ENCODE measurements around the gene SYNGR2.

SYNGR2 gene

DNA sequence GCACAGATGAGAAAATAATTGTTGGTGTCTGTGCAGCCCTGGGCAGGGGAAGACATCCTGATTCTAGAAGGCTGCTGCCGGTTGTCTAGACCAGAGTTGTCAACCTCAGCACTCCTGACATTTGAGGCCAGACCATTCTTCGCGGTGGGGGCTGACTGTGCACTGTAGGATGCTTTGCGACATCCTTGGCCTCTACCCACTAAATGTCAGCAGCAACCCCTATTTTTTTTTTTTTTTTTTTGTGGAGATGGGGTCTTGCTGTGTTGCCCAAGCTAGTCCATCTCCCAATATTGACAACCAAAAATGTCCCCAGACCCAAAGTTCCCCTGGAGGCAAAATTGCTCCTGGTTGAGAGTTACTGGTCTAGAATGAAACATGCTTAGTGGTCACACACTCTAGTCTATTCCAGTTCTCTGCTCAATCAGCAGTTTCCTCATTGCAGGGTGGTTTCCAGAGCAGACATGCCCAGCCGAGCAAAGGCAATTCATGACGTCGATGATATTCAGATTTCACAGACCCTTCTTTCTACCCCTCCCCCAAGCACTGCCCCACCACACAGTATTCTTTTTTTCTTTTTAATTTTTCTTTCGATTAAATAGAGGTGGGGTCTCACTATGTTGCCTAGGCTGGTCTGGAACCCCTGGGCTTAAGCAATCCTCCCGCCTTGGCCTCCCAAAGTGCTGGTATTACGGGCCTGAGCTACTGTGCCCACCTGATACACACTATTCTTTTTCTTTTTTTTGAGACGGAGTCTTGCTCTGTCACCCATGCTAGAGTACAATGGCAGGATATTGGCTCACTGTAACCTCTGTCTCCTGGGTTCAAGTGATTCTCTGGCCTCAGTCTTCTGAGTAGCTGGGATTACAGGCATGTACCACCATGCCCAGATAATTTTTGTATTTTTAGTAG, 13.2 kb upstream of the SYNGR2 start:
- CTCF ChIA-PET = interaction anchor here (1.5 kb wide), 1 partner anchor 18 kb away, joined by 3 read pairs; no protein-coding TSS in a partner anchor
- POLR2A ChIA-PET = interaction anchor here (0.6 kb wide), 1 partner anchor 24 kb away, joined by 6 read pairs; the partner anchor contains the start of gene TMC8
- TF ChIP-seq, protein P1, sequence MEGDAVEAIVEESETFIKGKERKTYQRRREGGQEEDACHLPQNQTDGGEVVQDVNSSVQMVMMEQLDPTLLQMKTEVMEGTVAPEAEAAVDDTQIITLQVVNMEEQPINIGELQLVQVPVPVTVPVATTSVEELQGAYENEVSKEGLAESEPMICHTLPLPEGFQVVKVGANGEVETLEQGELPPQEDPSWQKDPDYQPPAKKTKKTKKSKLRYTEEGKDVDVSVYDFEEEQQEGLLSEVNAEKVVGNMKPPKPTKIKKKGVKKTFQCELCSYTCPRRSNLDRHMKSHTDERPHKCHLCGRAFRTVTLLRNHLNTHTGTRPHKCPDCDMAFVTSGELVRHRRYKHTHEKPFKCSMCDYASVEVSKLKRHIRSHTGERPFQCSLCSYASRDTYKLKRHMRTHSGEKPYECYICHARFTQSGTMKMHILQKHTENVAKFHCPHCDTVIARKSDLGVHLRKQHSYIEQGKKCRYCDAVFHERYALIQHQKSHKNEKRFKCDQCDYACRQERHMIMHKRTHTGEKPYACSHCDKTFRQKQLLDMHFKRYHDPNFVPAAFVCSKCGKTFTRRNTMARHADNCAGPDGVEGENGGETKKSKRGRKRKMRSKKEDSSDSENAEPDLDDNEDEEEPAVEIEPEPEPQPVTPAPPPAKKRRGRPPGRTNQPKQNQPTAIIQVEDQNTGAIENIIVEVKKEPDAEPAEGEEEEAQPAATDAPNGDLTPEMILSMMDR (IDR thresholded peaks at IDR 0.05; ENCODE audit: control extremely low read depth, extremely low read depth, low read depth, missing control alignments) = no peak
- DNase-seq (ENCODE audit: extremely low spot score) = peak; percentile 72

DNA sequence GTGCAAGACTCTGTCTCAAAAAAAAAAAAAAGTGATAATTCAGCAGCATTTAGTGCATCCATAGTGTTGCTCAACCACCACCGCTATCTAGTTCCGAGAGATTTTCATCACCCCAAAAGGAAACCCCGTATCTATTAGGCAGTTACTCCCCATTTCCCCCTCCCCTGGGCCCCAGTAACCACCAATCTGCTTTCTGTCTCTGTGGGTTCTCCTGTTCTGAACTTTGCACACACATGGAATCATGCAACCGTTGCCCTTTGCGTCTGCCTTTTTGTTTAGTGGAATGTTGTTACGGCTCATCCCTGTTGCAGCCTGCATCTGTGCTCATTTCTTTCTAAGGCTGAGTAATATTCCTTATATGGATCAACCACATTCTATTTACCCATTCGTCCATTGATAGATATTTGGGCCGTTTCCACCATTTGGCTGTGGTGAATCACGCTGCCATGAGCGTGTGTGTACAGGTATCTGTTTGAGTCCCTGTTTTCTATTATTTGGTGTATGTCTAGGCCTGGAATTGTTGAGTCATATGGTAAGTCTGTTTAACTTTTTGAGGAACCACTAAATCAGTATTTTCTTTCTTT, 8.7 kb upstream of the SYNGR2 start:
- TF ChIP-seq, protein P1 (IDR thresholded peaks at IDR 0.05; ENCODE audit: control extremely low read depth, extremely low read depth, low read depth, missing control alignments) = no peak
- ChIA-PET CTCF (interaction anchor here (0.8 to 5.6 kb wide), 4 partner anchors 16 to 29 kb away, joined by 3 to 30 read pairs (median 6); partner anchors contain the start of gene TMC8), POLR2A (interaction anchor here (0.6 kb wide), 1 partner anchor 10 kb away, joined by 3 read pairs; no protein-coding TSS in a partner anchor)
- DNase-seq (ENCODE audit: extremely low spot score) = no peak

DNA sequence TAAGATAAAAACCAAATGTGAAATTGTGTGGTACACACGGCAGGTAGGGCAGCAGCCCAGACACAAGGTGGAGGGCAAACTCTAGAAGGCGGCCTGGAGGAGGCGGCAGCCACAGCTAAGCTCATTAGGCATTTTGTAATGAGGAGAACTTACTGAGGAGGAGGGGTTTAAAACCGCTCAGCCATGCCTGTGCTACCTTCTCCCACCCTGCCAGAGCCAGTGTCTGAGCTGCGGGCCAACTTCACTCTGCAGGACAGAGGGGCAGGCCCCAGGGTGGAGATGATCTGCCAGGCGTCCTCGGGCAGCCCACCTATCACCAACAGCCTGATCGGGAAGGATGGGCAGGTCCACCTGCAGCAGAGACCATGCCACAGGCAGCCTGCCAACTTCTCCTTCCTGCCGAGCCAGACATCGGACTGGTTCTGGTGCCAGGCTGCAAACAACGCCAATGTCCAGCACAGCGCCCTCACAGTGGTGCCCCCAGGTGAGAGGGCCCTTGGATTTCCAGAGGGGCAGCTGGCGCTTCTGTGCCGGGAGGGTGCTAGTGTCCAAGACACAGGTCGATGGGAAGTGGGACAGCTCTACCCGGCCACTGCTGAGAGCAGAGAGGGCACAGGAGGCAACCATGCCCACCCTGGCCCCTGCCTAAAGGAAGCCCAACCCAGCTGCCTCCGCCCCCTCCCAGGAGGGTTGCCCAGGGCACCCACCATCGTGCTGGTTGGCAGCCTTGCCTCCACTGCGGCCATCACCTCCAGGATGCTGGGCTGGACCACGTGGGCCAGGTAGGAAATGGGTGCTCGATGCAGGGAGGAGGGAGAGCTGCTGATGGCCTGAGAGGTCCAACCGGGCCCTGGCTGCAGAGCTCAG, 4.3 kb upstream of the SYNGR2 start:
- DNase-seq (ENCODE audit: extremely low spot score) = no peak
- ChIA-PET CTCF (interaction anchor here (1.0 to 5.6 kb wide), 5 partner anchors 9 to 29 kb away, joined by 3 to 30 read pairs (median 4); no protein-coding TSS in a partner anchor), POLR2A (no interaction called here)
- TF ChIP-seq, protein P1 (IDR thresholded peaks at IDR 0.05; ENCODE audit: control extremely low read depth, extremely low read depth, low read depth, missing control alignments) = no peak

DNA sequence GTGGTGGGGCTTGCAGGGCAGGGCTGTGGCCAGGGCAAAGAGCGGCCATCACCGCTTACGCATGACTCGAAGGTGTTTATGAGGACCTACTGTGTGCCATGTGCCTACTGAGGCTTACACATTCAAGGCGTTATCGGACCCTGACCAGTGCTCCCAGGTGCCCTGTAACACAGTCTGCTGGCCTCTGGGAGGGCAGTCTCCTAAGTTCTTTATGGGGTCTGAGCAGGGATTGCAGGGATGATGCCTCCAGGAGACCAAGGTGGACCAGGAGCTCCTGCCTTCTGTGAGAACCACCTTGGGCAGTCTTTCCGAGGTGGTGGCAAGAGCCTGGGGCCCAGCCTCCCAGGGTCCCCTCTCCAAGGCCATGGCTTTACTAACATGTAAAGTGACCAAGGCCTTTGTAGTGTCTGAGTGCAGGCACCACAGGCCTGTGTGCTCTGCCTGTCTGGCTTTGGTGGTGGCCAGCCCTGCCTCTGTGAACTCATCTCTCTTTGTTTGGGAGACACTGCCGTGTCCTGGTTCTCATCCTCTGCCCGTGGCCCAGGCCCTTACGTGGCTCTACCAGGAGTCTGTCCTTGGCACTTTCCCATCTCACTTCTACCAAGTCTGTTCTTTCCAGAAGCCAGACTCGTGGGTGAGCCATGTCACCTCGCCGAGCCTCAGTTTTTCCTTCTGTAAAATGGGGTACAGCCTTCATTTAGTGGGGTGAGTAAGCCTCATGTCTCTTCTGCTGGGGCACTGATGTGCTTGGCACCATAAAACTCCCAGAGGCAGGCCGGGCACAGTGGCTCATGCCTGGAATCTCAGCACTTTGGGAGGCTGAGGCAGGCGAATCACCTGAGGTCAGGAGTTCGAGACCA, 3.4 kb upstream of the SYNGR2 start:
- CTCF ChIA-PET = interaction anchor here (1.2 to 5.6 kb wide), 4 partner anchors 8 to 30 kb away, joined by 3 to 30 read pairs (median 7); no protein-coding TSS in a partner anchor
- no peak for DNase-seq (ENCODE audit: extremely low spot score)
- POLR2A ChIA-PET = no interaction called here
- TF ChIP-seq, protein P1 (IDR thresholded peaks at IDR 0.05; ENCODE audit: control extremely low read depth, extremely low read depth, low read depth, missing control alignments) = no peak

DNA sequence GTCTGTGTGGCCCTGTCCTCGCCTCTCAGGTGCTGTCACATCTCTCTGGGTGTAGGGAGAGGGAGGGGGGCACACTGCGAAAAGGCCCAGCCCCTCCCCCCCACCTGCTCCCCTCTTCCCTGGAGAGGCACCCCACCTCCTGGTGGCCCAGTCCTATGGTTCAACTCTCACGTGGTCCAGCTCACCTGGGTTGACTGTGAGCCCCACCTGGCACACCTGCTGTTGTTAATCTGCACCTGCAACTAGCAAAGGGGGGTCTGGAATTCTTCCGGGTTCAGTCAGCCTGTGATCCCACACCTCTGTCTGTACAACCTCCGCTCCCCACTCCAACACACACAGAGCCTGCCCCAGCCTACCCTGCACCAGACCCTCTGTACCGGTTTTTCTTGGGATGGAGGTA, 2.0 kb upstream of the SYNGR2 start:
- DNase-seq (ENCODE audit: extremely low spot score) = no peak
- ChIA-PET POLR2A (interaction anchor here (0.6 to 0.7 kb wide), 2 partner anchors 8 to 31 kb away, joined by 3 to 7 read pairs; no protein-coding TSS in a partner anchor), CTCF (no interaction called here)
- TF ChIP-seq, protein P1 (IDR thresholded peaks at IDR 0.05; ENCODE audit: control extremely low read depth, extremely low read depth, low read depth, missing control alignments) = no peak

All from GM10248 (cell line).